Trophoblast cell (in vitro differentiated cells and primary cell): Measurements from ENCODE around the gene SEC31A.
A peak's percentile ranks its signal among the peaks of the same experiment; 100 is the strongest.

Source experiments
- DNase-seq, 2 donors: peaks; one replicate each; pipeline ENCODE4 v3.0.0-alpha.2; 2016
- H2AFZ ChIP-seq: 2 replicates; pipeline ENCODE4 v1.6.1; 2013; ENCODE audit warnings: low read length, moderate library complexity, mild to moderate bottlenecking; ENCODE audit not compliant: insufficient read depth, poor library complexity
- H2AK5ac ChIP-seq: 2 replicates; pipeline ENCODE4 v1.6.1; 2013; ENCODE audit warnings: mild to moderate bottlenecking, low read length
- H2BK120ac ChIP-seq: 2 replicates; pipeline ENCODE4 v1.6.1; 2013; ENCODE audit warnings: low read length, mild to moderate bottlenecking, moderate library complexity; ENCODE audit not compliant: insufficient read depth, poor library complexity
- H2BK12ac ChIP-seq: 2 replicates; pipeline ENCODE4 v1.6.1; 2013; ENCODE audit warnings: mild to moderate bottlenecking, low read length, moderate library complexity
- H2BK5ac ChIP-seq: 2 replicates; pipeline ENCODE4 v1.6.1; 2013; ENCODE audit warnings: low read length, low read depth, moderate library complexity, mild to moderate bottlenecking; ENCODE audit not compliant: poor library complexity
- H3K14ac ChIP-seq: 2 replicates; pipeline ENCODE4 v1.6.1; 2013; ENCODE audit warnings: mild to moderate bottlenecking, low read length
- H3K18ac ChIP-seq: 2 replicates; pipeline ENCODE4 v1.6.1; 2013; ENCODE audit warnings: mild to moderate bottlenecking, low read length
- H3K23ac ChIP-seq: 2 replicates; pipeline ENCODE4 v1.6.1; 2013; ENCODE audit warnings: low read length
- H3K27ac ChIP-seq: 2 replicates; pipeline ENCODE4 v1.5.1; 2013; ENCODE audit warnings: low read depth, mild to moderate bottlenecking, inconsistent platforms, low read length, moderate library complexity
- H3K27me3 ChIP-seq: 2 replicates; pipeline ENCODE4 v1.6.1; 2013; ENCODE audit warnings: inconsistent platforms, mild to moderate bottlenecking, low read length, moderate library complexity; ENCODE audit not compliant: insufficient read depth
- H3K36me3 ChIP-seq, 2 experiments: 1 replicate in 1 of 2; 2 replicates in 1 of 2; pipeline ENCODE4 v1.6.1; 2013; ENCODE audit warnings: low read length in 2 of 2, mild to moderate bottlenecking in 2 of 2, moderate library complexity in 1 of 2; ENCODE audit not compliant: insufficient read depth in 2 of 2, control insufficient read depth in 1 of 2
- H3K4ac ChIP-seq: 2 replicates; pipeline ENCODE4 v1.6.1; 2013; ENCODE audit warnings: low read depth, mild to moderate bottlenecking, low read length, moderate library complexity
- H3K4me1 ChIP-seq, 2 experiments: 1 replicate in 1 of 2; 2 replicates in 1 of 2; pipeline ENCODE4 v1.6.1; 2013; ENCODE audit warnings: low read length in 2 of 2, mild to moderate bottlenecking in 2 of 2, moderate library complexity in 1 of 2; ENCODE audit not compliant: insufficient read depth in 2 of 2, control insufficient read depth in 1 of 2
- H3K4me2 ChIP-seq: 2 replicates; pipeline ENCODE4 v1.6.1; 2013; ENCODE audit warnings: inconsistent platforms, mild to moderate bottlenecking, low read length, moderate library complexity
- H3K4me3 ChIP-seq: 2 replicates; pipeline ENCODE4 v1.5.1; 2013; ENCODE audit warnings: mild to moderate bottlenecking, low read depth, low read length, inconsistent platforms
- H3K79me1 ChIP-seq: one replicate; pipeline ENCODE4 v1.6.1; 2013; ENCODE audit warnings: low read length
- H3K79me2 ChIP-seq: 2 replicates; pipeline ENCODE4 v1.6.1; 2013; ENCODE audit warnings: low read length, mild to moderate bottlenecking; ENCODE audit not compliant: control insufficient read depth, insufficient read depth, poor library complexity
- H3K9ac ChIP-seq: 2 replicates; pipeline ENCODE4 v1.6.1; 2013; ENCODE audit warnings: mild to moderate bottlenecking, low read length
- H3K9me3 ChIP-seq: 2 replicates; pipeline ENCODE4 v1.6.1; 2013; ENCODE audit warnings: low read depth, mild to moderate bottlenecking, control low read depth, inconsistent platforms, low read length; ENCODE audit not compliant: insufficient read depth
- H4K12ac ChIP-seq: 2 replicates; pipeline ENCODE4 v1.6.1; 2013; ENCODE audit warnings: low read depth, mild to moderate bottlenecking, low read length, moderate library complexity
- H4K8ac ChIP-seq: 2 replicates; pipeline ENCODE4 v1.6.1; 2013; ENCODE audit warnings: low read depth, mild to moderate bottlenecking, low read length, moderate library complexity
- H4K91ac ChIP-seq: one replicate; pipeline ENCODE4 v1.6.1; 2013; ENCODE audit warnings: low read depth, mild to moderate bottlenecking, low read length, moderate library complexity
- WGBS: extraction: QIAGEN DNeasy Blood & Tissue Kit; methylation state at CpG from one replicate; pipeline ENCODE4 v1.1.7; 2013; ENCODE audit warnings: missing lambda C conversion rate; ENCODE audit not compliant: insufficient read length, insufficient coverage; ENCODE audit errors: extremely low coverage; 5-methylcytosine and 5-hydroxymethylcytosine counted together

SEC31A gene

GRCh38 chr4:82786828-82787227, 104.1 kb downstream of the SEC31A start:
- H2BK5ac ChIP-seq = no peak overlapping the region
- H3K4me2 ChIP-seq = no peak overlapping the region
- no peak overlapping the region for H2AK5ac ChIP-seq
- no peak overlapping the region for H4K91ac ChIP-seq
- H3K9me3 ChIP-seq = no peaks in the 10 kb centered on the region
- H3K23ac ChIP-seq = no peak overlapping the region
- H3K9ac ChIP-seq = no peak overlapping the region
- H3K4ac ChIP-seq = no peak overlapping the region
- H3K27me3 ChIP-seq = peaks cover 5% of the 10 kb centered on the region
- no peaks in the 10 kb centered on the region for H3K79me1 ChIP-seq
- H3K79me2 ChIP-seq = no peaks in the 10 kb centered on the region
- no CpG with 5 or more reads among the region's 4 CpGs for WGBS
- H4K12ac ChIP-seq = no peak overlapping the region
- H4K8ac ChIP-seq = no peak overlapping the region
- H3K36me3 ChIP-seq = no peaks in the 10 kb centered on the region
- H2BK12ac ChIP-seq = no peak overlapping the region
- H3K4me1 ChIP-seq = peaks cover 0 to 2% of the 10 kb centered on the region in 2 experiments
- H3K27ac ChIP-seq = no peak overlapping the region
- H2AFZ ChIP-seq = no peak overlapping the region
- no peak for DNase-seq
- H3K4me3 ChIP-seq = no peak overlapping the region
- H2BK120ac ChIP-seq = no peak overlapping the region
- no peak overlapping the region for H3K18ac ChIP-seq
- H3K14ac ChIP-seq = no peak overlapping the region

- Histone ChIP-seq H3K79me1 (no peaks in the 10 kb centered on the region), H2BK120ac (no peak overlapping the region), H3K9ac (no peak overlapping the region), H3K27ac (no peak overlapping the region), H3K9me3 (no peaks in the 10 kb centered on the region), H3K23ac (no peak overlapping the region), H4K12ac (no peak overlapping the region), H3K14ac (no peak overlapping the region), H3K4me1 (peaks cover 0 to 2% of the 10 kb centered on the region in 2 experiments), H2BK5ac (no peak overlapping the region), H3K4ac (no peak overlapping the region), H2AFZ (no peak overlapping the region), H3K4me3 (no peak overlapping the region), H2AK5ac (no peak overlapping the region), H3K27me3 (peaks cover 5% of the 10 kb centered on the region), H2BK12ac (no peak overlapping the region), H4K91ac (no peak overlapping the region), H3K79me2 (no peaks in the 10 kb centered on the region), H3K4me2 (peak overlapping the region; percentile 32), H3K18ac (no peak overlapping the region), H4K8ac (no peak overlapping the region), H3K36me3 (no peaks in the 10 kb centered on the region)
- WGBS = no CpG with 5 or more reads among the region's 5 CpGs
- no peak for DNase-seq
Measured at GRCh38 chr4:82785611-82786400, 105.1 kb downstream of the SEC31A start.

GRCh38 chr4:82784681-82785610, 106.0 kb downstream of the SEC31A start:
- Histone ChIP-seq H3K9me3 (no peaks in the 10 kb centered on the region), H2AK5ac (no peak overlapping the region), H4K12ac (no peak overlapping the region), H4K8ac (no peak overlapping the region), H2BK120ac (no peak overlapping the region), H3K27me3 (peaks cover 5% of the 10 kb centered on the region), H3K4me3 (no peak overlapping the region), H3K4me1 (peaks cover 0 to 2% of the 10 kb centered on the region in 2 experiments), H4K91ac (no peak overlapping the region), H3K14ac (no peak overlapping the region), H3K79me2 (no peaks in the 10 kb centered on the region), H3K4me2 (peak overlapping the region; percentile 14), H3K9ac (no peak overlapping the region), H3K23ac (no peak overlapping the region), H2BK12ac (no peak overlapping the region), H3K79me1 (no peaks in the 10 kb centered on the region), H2BK5ac (no peak overlapping the region), H2AFZ (no peak overlapping the region), H3K18ac (no peak overlapping the region), H3K4ac (no peak overlapping the region), H3K27ac (no peak overlapping the region), H3K36me3 (no peaks in the 10 kb centered on the region)
- no CpG with 5 or more reads among the region's 9 CpGs for WGBS
- no peak for DNase-seq

- no peak overlapping the region for H2AFZ ChIP-seq
- H3K4me2 ChIP-seq = no peak overlapping the region
- no peak overlapping the region for H2BK120ac ChIP-seq
- no peak overlapping the region for H2BK12ac ChIP-seq
- no peak overlapping the region for H2BK5ac ChIP-seq
- H3K27ac ChIP-seq = no peak overlapping the region
- H3K4me1 ChIP-seq = peaks cover 0 to 2% of the 10 kb centered on the region in 2 experiments
- no CpG with 5 or more reads among the region's 5 CpGs for WGBS
- no peak overlapping the region for H3K4ac ChIP-seq
- no peak overlapping the region for H3K18ac ChIP-seq
- H3K9me3 ChIP-seq = no peaks in the 10 kb centered on the region
- H3K36me3 ChIP-seq = no peaks in the 10 kb centered on the region
- H2AK5ac ChIP-seq = no peak overlapping the region
- no peak overlapping the region for H3K23ac ChIP-seq
- H4K12ac ChIP-seq = no peak overlapping the region
- no peak overlapping the region for H3K4me3 ChIP-seq
- DNase-seq = peak; percentile 62 to 88
- H3K14ac ChIP-seq = no peak overlapping the region
- no peaks in the 10 kb centered on the region for H3K79me1 ChIP-seq
- no peak overlapping the region for H3K9ac ChIP-seq
- H4K91ac ChIP-seq = no peak overlapping the region
- H4K8ac ChIP-seq = no peak overlapping the region
- H3K79me2 ChIP-seq = no peaks in the 10 kb centered on the region
- peaks cover 2% of the 10 kb centered on the region for H3K27me3 ChIP-seq
Measured at GRCh38 chr4:82782626-82783345, 108.2 kb downstream of the SEC31A start.
